Astrocyte of the spinal cord (primary cell): ENCODE measurements around the gene PTCD1.
A peak's percentile ranks its signal among the peaks of the same experiment; 100 is the strongest.

ENCODE experiments used
- DNase-seq: peaks from one replicate; pipeline ENCODE4 v3.0.0; 2011; ENCODE audit warnings: low read depth, low spot score
- H3K4me3 ChIP-seq: 2 replicates; pipeline ENCODE4 v1.5.1; 2011; ENCODE audit warnings: low read depth, mild to moderate bottlenecking, low read length, moderate library complexity
- CTCF ChIP-seq: IDR thresholded peaks from 2 replicates; pipeline ENCODE4 v1.5.1; 2012; ENCODE audit warnings: low read depth, mild to moderate bottlenecking, low read length, inconsistent platforms
- in situ Hi-C: cut with HindIII; loops from 2 replicates; pipeline ENCODE4 v1.10.0; 2017; ENCODE audit warnings: low sequenced_read_pairs

The PTCD1 gene

GRCh38 chr7:99459087-99459486 lies 20.5 kb upstream of the PTCD1 start:
- in situ Hi-C loops, result no loop called here
- TF ChIP-seq CTCF, result peak; percentile 40
- H3K4me3 ChIP-seq, result no peak overlapping the region
- DNase-seq, result no peak

GRCh38 chr7:99457650-99458493 lies 19.3 kb upstream of the PTCD1 start:
- H3K4me3 ChIP-seq, result no peak overlapping the region
- no peak for TF ChIP-seq CTCF
- in situ Hi-C loops, result no loop called here
- no peak for DNase-seq

GRCh38 chr7:99457050-99457649 lies 18.6 kb upstream of the PTCD1 start:
- H3K4me3 ChIP-seq, result no peak overlapping the region
- no peak for DNase-seq
- in situ Hi-C loops, result no loop called here
- no peak for TF ChIP-seq CTCF

- no peak overlapping the region for H3K4me3 ChIP-seq
- in situ Hi-C loops, result no loop called here
- no peak for TF ChIP-seq CTCF
- no peak for DNase-seq
Observed at GRCh38 chr7:99456288-99456687, 17.7 kb upstream of the PTCD1 start.

- H3K4me3 ChIP-seq, result no peak overlapping the region
- in situ Hi-C loops, result no loop called here
- no peak for DNase-seq
- no peak for TF ChIP-seq CTCF
Observed at GRCh38 chr7:99455874-99456273, 17.3 kb upstream of the PTCD1 start.

GRCh38 chr7:99453105-99453504 lies 14.5 kb upstream of the PTCD1 start:
- H3K4me3 ChIP-seq, result no peak overlapping the region
- no peak for TF ChIP-seq CTCF
- in situ Hi-C loops, result no loop called here
- DNase-seq, result no peak
